HL-60/S4 treated with retinoic acid at 250 ng/mL for 4 days and 3 days (cell line): ENCODE results near the gene PAPSS2.
"Not testable (repeated sequence)": the region's sequence is repeated elsewhere in the genome, so short reads cannot be mapped to it uniquely, and the experiment has no call there.

Source experiments
- in situ Hi-C: fragments of 300-500 bp; cut with MboI; formaldehyde crosslinking; loops from 2 replicates; pipeline ENCODE4 v1.7.0; 2022; ENCODE audit warnings: low sequenced_read_pairs

PAPSS2 gene

GRCh38 chr10:87659571-87660483, at the start of gene PAPSS2:
Gene PAPSS2 (plus strand): TSS chr10:87659878. CDS start chr10:87659982, 104 bp downstream.
- in situ Hi-C loops, result no loop called here

GRCh38 chr10:87611341-87611740, 48.3 kb upstream of the PAPSS2 start:
- in situ Hi-C loops, result not testable (repeated sequence)

DNA sequence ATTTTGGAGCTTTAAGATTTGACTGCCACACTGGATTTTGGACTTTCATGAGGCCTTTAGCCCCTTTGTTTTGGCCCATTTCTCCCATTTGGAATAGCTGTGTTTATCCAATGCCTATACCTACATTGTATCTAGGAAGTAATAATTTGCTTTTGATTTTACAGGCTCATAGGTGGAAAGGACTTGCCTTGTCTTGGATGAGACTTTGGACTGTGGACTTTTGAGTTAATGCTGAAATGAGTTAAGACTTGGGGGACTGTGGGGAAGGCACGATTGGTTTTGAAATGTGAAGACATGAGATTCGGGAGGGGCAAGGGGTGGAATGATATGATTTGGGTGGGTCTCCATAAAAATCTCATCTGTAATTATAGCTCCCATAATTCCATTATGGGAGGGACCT, 47.6 kb upstream of the PAPSS2 start:
- in situ Hi-C loops, result no loop called here

GRCh38 chr10:87613751-87614150, 45.9 kb upstream of the PAPSS2 start:
- in situ Hi-C loops, result no loop called here

DNA sequence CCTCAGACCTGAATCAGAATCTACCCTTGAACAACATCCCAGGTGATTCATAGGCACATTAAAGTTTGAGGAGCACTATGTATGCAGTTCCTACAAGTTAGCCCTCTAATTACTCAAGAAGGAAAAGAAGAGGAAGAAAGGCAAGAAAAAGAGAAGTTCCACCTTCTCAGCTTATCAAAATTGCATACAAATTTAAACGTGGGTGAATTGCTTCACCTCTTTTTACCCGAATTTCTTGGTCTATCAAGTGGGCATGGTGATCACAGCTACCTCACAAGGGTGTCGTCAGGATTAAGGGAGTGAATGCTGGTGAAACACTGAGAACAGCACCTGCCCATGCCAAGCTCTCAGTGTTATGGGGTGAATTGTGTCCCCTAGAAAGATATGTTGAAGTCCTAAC, 43.8 kb upstream of the PAPSS2 start:
- in situ Hi-C loops, result no loop called here

- in situ Hi-C loops, result no loop called here
Measured at GRCh38 chr10:87617503-87617902, 42.2 kb upstream of the PAPSS2 start.

DNA sequence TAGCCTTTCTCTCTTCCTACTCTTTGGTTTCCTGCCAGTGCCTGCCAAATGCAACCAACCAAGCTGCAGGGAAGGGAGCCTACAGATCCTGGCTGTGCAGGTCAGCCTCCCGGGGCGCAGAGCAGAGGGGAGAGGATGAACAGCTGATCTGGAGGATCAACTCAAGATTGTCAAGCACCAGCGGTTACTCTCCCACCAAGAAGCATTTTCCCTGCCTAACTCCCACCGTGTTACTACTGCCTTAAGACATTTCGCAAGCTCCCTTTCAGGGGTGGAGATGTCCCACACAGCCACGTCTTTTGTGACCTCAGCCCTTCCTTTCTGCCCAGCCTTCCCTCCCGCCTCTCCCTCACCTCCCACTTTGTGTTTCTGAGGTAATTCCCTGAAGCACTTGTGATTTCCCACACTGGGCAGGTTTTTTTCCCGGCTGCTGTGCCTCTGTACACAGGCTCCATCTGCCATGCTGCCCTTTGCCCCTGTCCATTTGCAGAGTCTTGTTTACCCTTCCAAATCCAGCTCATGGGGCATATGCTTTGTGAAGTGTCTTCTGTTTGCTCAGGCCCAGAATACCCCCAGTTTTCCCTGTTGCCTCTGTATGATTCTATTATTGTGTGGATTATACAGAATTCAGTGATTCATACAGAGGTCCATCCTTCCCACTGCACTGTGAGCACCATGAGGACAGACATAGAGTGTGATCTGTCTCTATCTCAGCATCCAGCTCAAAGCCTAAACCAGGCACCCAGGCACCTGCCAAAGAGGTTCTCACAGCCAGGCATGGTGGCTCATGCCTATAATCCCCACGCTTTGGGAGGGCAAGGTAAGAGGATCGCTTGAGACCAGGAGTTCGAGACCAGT, 40.9 kb upstream of the PAPSS2 start:
- in situ Hi-C loops, result no loop called here

- in situ Hi-C loops, result no loop called here
Measured at GRCh38 chr10:87619705-87620104, 40.0 kb upstream of the PAPSS2 start.

GRCh38 chr10:87621440-87621839, 38.2 kb upstream of the PAPSS2 start:
- in situ Hi-C loops, result not testable (repeated sequence)

GRCh38 chr10:87622314-87623004, 37.2 kb upstream of the PAPSS2 start:
- in situ Hi-C loops, result no loop called here

- in situ Hi-C loops, result no loop called here
Measured at GRCh38 chr10:87623191-87623590, 36.5 kb upstream of the PAPSS2 start.

- in situ Hi-C loops, result no loop called here
Measured at GRCh38 chr10:87625661-87626060, 34.0 kb upstream of the PAPSS2 start.

DNA sequence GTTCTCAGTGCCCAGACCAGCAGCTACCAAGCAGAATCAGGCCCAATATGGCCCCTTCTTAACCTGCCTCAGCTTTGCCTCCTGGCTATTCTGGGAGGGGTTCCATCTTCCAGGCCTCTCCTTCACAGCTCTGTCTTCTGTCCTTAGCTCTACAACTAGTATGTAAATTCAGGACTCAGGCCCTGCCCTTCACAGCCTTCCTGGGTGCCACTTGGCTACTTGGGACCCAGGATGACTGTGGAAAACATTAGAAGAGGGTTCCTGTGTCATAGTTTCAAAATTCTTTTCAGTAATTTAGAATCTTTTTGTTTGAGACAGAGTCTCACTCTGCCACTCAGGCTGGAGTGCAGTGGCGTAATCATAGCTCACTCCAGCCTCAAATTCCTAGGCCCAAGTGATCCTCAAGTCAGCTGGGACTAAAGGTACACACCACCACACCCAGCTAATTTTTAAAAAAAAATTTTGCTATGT, 33.2 kb upstream of the PAPSS2 start:
- in situ Hi-C loops, result no loop called here

DNA sequence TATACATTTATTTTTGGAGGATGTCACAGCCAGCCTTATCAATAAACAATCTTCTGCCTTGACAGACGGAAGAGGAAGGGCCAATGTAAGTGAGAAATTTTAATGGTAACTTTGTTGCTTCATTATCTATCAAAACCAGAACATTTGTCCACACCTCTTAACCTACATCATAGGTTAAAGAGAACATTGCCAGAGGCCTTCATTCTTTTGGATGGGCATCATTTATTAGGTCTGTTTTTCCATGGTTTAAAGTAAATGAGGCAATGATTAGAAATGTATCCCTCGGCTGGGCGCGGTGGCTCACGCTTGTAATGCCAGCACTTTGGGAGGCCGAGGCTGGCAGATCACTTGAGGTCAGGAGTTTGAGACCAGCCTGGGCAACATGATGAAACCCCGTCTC, 29.5 kb upstream of the PAPSS2 start:
- in situ Hi-C loops, result no loop called here

DNA sequence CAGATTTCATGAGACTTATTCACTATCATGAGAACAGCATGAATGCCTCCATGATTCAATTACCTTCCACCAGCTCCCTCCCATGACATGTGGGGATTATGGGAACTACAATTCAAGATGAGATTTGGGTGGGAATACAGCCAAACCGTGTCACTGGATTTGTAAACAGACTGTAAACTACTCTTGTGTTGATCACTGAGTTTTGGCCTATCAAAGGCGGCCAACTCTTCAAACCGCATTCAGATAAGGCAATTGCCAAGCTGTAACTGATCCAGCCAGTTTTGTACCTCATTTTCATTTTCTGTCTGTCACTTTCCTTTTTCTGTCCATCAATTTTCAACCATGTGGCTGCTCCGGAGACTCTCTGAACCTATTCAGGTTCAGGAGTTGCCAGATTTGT, 27.2 kb upstream of the PAPSS2 start:
- in situ Hi-C loops, result no loop called here

GRCh38 chr10:87634311-87634710, 25.4 kb upstream of the PAPSS2 start:
- in situ Hi-C loops, result no loop called here

- in situ Hi-C loops, result no loop called here
Measured at GRCh38 chr10:87635498-87636312, 24.0 kb upstream of the PAPSS2 start.

DNA sequence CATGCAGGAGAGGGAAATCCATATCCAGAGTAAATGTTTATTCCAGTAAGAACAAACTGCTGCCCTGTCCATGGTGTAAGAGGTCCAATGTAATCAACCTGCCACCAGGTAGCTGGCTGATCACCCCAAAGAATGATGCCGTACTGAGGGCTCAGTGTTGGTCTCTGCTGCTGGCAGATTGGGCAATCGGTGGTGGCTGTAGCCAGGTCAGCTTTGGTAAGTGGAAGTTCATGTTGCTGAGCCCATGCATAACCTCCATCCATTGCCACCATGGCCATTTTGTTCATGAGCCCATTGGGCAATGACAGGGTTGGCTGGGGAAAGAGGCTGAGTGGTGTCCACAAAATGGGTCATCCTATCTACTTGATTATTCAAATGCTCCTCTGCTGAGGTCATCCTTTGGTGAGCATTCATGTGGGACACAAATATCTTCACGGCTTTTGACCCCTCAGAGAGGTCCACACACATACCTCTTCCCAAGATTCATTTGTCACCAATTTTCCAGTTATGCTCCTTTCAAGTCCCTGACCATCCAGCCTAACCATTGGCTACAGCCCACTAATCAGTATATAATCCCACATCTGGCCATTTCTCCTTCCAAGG, 23.3 kb upstream of the PAPSS2 start:
- in situ Hi-C loops, result no loop called here

DNA sequence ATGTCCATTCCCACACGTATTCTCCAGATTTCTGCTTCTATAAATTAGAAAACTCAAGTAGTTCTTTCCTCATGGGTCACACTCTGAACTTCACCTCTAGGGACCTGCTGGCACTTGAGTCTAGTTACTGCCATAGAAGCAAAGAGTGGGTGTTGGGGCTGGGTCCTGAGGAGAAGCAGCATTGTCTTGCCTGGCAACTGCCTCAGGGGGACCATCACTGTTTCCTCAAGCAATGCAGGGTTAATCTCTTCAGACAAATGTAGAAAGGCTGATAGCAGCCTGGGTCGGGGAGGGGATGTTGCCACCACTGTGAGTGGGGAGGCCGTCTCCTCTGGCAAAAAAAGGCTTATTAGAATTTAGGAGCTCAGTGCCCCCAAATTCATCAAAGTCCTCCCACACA, 20.2 kb upstream of the PAPSS2 start:
- in situ Hi-C loops, result no loop called here

DNA sequence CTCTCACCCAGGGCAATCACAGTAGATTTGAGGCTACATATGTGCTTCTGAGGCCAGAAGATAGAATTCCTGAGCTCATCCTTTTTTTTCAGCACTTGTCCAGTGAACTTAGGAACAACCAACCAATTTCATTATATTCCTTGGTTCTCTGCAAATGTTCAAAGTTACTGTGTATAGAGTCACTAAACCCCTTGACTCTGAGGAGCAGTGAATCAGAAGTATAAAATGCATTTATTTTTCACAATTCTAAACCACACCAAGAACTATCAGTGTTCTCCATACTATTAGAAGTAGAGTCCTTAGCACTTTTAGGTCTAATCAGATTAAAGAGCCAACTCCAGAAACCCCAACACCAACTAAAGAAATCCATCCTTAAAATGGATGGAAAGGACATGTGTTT, 19.6 kb upstream of the PAPSS2 start:
- in situ Hi-C loops, result no loop called here
